ENCODE data around the gene SUCLG2. TPM values are rescaled to one million over a fixed set of nuclear protein-coding genes. Genes with fewer than 3 reads are reported as not detected.

The SUCLG2 gene
- total RNA-seq, 1 donor from 2014 or later: 63.6 TPM

DNA sequence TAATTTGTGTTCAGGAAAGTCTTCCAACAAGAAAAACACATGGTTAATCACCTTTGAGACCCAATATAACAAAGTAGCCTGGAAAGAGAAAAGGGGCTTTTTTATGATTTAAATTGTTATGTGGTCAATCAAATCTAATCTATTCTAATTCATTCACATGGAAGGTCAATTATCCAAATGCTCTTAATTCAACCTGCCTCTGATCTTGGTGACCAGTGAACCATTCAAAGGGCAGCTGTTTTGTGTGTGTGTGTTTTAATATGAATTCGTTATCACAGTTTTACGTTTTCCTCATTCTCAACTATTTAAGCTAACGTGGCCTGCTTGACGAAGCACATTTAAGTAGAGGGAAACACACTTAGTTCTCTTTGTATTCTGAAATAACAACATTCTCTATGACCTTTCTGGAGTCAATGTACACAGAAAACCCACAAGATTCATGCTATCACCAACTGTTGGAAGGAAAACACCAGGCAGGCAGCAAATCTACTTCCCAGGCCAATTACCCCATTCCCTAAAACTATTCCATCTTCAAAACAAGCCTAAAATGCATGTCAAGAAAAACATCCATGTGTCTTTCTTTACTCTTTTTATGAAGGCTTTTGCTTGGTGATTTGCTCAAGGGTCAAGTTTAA is 195.4 kb downstream of the SUCLG2 start:
- H3K27me3 Mint-ChIP-seq (ENCODE audit: insufficient read depth, low read depth): no peaks in the 10 kb centered on the region

DNA sequence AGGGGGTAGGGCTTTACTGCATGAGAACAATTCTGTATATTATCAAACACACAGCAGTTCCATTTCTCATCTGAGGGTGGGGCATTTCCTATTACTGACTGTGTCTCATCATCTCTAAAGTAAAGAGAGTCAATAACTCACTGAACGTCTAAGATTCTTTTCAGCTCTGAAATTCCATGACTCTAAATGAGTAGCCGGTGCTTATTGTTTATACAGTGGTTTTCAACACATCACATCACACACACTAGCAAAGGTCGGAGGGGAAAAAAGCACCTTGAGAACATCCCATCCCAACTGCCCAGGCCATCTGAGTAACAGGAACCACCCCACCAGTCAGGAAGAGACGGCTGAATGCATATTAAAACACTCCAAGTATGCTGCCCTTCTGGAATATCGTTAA is 196.0 kb downstream of the SUCLG2 start:
- TF ChIP-seq EZH2phosphoT487 (IDR thresholded peaks at IDR 0.05) (no peak), EZH2 (IDR thresholded peaks at IDR 0.05) (no peak)
- H3K9me3 Mint-ChIP-seq: no peaks in the 10 kb centered on the region
- H3K4me1 ChIP-seq: no peaks in the 10 kb centered on the region
- H3K9ac ChIP-seq: no peak overlapping the region
- no peaks in the 10 kb centered on the region for H3K79me2 ChIP-seq (ENCODE audit: low read depth)
- no peak overlapping the region for H3K27ac Mint-ChIP-seq
- no peak overlapping the region for H2AFZ ChIP-seq (replicated peaks)
- no peaks in the 10 kb centered on the region for H4K20me1 ChIP-seq (ENCODE audit: low read depth)
- H3K4me2 ChIP-seq: no peak overlapping the region
- no peaks in the 10 kb centered on the region for H3F3A ChIP-seq (ENCODE audit: low read depth)
- no peaks in the 10 kb centered on the region for H3K36me3 Mint-ChIP-seq
- no peaks in the 10 kb centered on the region for H3K4me1 Mint-ChIP-seq
- no peaks in the 10 kb centered on the region for H3K27me3 Mint-ChIP-seq (ENCODE audit: insufficient read depth, low read depth)
- H3K9me3 ChIP-seq (ENCODE audit: low read depth): no peaks in the 10 kb centered on the region
- no peak for DNase-seq (ENCODE audit: low spot score)
- H3K4me3 Mint-ChIP-seq: no peak overlapping the region
- H3K27ac ChIP-seq: no peak overlapping the region
- no peaks in the 10 kb centered on the region for H3K27me3 ChIP-seq
- no peaks in the 10 kb centered on the region for H3K36me3 ChIP-seq
- H3K4me3 ChIP-seq: no peak overlapping the region

More for the DNA sequence above, 195.4 kb downstream of the SUCLG2 start:
- no peaks in the 10 kb centered on the region for H4K20me1 ChIP-seq (ENCODE audit: low read depth)
- no peaks in the 10 kb centered on the region for H3K9me3 ChIP-seq (ENCODE audit: low read depth)
- no peak overlapping the region for H2AFZ ChIP-seq (replicated peaks)
- no peak overlapping the region for H3K27ac ChIP-seq
- no peaks in the 10 kb centered on the region for H3K4me1 ChIP-seq
- Mint-ChIP-seq H3K36me3 (no peaks in the 10 kb centered on the region), H3K4me1 (no peaks in the 10 kb centered on the region), H3K27ac (no peak overlapping the region), H3K9me3 (no peaks in the 10 kb centered on the region), H3K4me3 (no peak overlapping the region)
- H3K4me2 ChIP-seq: no peak overlapping the region
- no peak overlapping the region for H3K9ac ChIP-seq
- no peaks in the 10 kb centered on the region for H3K79me2 ChIP-seq (ENCODE audit: low read depth)
- H3K27me3 ChIP-seq: no peaks in the 10 kb centered on the region
- no peak overlapping the region for H3K4me3 ChIP-seq
- H3K36me3 ChIP-seq: no peaks in the 10 kb centered on the region
- DNase-seq (ENCODE audit: low spot score): no peak
- no peaks in the 10 kb centered on the region for H3F3A ChIP-seq (ENCODE audit: low read depth)
- TF ChIP-seq EZH2phosphoT487 (IDR thresholded peaks at IDR 0.05) (no peak), EZH2 (IDR thresholded peaks at IDR 0.05) (no peak)
- TF ChIP-seq, protein P1, sequence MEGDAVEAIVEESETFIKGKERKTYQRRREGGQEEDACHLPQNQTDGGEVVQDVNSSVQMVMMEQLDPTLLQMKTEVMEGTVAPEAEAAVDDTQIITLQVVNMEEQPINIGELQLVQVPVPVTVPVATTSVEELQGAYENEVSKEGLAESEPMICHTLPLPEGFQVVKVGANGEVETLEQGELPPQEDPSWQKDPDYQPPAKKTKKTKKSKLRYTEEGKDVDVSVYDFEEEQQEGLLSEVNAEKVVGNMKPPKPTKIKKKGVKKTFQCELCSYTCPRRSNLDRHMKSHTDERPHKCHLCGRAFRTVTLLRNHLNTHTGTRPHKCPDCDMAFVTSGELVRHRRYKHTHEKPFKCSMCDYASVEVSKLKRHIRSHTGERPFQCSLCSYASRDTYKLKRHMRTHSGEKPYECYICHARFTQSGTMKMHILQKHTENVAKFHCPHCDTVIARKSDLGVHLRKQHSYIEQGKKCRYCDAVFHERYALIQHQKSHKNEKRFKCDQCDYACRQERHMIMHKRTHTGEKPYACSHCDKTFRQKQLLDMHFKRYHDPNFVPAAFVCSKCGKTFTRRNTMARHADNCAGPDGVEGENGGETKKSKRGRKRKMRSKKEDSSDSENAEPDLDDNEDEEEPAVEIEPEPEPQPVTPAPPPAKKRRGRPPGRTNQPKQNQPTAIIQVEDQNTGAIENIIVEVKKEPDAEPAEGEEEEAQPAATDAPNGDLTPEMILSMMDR (IDR thresholded peaks at IDR 0.05): no peak

DNA sequence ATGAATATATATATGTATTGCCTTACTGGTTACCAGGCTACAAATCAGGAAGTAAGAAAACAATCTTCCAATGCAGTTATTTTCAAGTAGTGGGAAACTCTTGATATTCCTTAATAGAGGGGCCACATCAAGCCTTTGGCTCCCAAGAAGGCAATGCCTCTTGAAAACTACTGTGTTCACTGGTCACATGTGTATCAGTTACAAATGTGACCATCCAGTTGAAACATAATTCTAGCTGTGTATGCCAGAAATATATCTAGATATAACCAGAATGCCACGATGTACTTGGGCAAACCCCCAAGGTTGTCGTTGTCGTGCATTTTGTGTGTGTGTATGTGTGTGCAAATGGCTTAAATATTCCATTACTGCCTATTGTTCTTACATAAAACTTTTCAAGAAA is 200.8 kb downstream of the SUCLG2 start:
- Mint-ChIP-seq H3K27me3 (ENCODE audit: insufficient read depth, low read depth) (no peaks in the 10 kb centered on the region), H3K27ac (no peak overlapping the region), H3K4me1 (no peaks in the 10 kb centered on the region), H3K9me3 (no peaks in the 10 kb centered on the region), H3K4me3 (no peak overlapping the region), H3K36me3 (no peaks in the 10 kb centered on the region)
- Histone ChIP-seq H3K79me2 (ENCODE audit: low read depth) (no peaks in the 10 kb centered on the region), H3K27ac (no peak overlapping the region), H2AFZ (replicated peaks) (no peak overlapping the region), H3K27me3 (no peaks in the 10 kb centered on the region), H3K36me3 (no peaks in the 10 kb centered on the region), H3K9ac (no peak overlapping the region), H3K4me1 (no peaks in the 10 kb centered on the region), H3K4me3 (no peak overlapping the region), H3F3A (ENCODE audit: low read depth) (no peaks in the 10 kb centered on the region), H3K9me3 (ENCODE audit: low read depth) (no peaks in the 10 kb centered on the region), H4K20me1 (ENCODE audit: low read depth) (no peaks in the 10 kb centered on the region), H3K4me2 (no peak overlapping the region)
- DNase-seq (ENCODE audit: low spot score): no peak
- TF ChIP-seq, protein P1 (IDR thresholded peaks at IDR 0.05): no peak
- no peak for TF ChIP-seq EZH2 (IDR thresholded peaks at IDR 0.05)
- TF ChIP-seq EZH2phosphoT487 (IDR thresholded peaks at IDR 0.05): no peak

DNA sequence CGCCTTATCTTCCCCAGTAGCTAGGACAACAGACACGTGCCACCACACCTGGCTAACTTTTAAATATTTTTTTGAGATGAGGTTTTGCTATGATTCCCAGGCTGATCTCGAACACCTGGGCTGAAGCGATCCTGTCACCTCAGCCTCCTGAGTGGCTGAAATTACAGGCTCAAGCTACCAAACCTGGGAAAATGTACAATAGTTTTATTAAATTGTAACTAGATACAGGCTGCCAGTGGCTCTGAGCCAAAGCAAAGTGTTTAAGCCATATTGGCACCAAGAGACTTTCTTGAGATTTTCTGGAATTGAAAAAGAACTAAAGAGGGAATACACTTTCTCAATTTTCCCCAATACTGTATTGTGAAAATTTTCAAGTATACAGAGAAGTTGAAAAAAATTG is 204.3 kb downstream of the SUCLG2 start:
- DNase-seq (ENCODE audit: low spot score): no peak
- no peak overlapping the region for H3K27ac ChIP-seq
- Mint-ChIP-seq H3K27me3 (ENCODE audit: insufficient read depth, low read depth) (no peaks in the 10 kb centered on the region), H3K36me3 (no peaks in the 10 kb centered on the region), H3K4me1 (no peaks in the 10 kb centered on the region), H3K9me3 (no peaks in the 10 kb centered on the region), H3K4me3 (no peak overlapping the region), H3K27ac (no peak overlapping the region)
- no peak overlapping the region for H3K9ac ChIP-seq
- H3K9me3 ChIP-seq (ENCODE audit: low read depth): no peaks in the 10 kb centered on the region
- H4K20me1 ChIP-seq (ENCODE audit: low read depth): no peaks in the 10 kb centered on the region
- H3K4me3 ChIP-seq: no peak overlapping the region
- no peaks in the 10 kb centered on the region for H3K36me3 ChIP-seq
- no peaks in the 10 kb centered on the region for H3K4me1 ChIP-seq
- TF ChIP-seq, protein P1 (IDR thresholded peaks at IDR 0.05): no peak
- TF ChIP-seq EZH2 (IDR thresholded peaks at IDR 0.05) (no peak), EZH2phosphoT487 (IDR thresholded peaks at IDR 0.05) (no peak)
- no peaks in the 10 kb centered on the region for H3K27me3 ChIP-seq
- H3K4me2 ChIP-seq: no peak overlapping the region
- H3F3A ChIP-seq (ENCODE audit: low read depth): no peaks in the 10 kb centered on the region
- H3K79me2 ChIP-seq (ENCODE audit: low read depth): no peaks in the 10 kb centered on the region
- H2AFZ ChIP-seq (replicated peaks): no peak overlapping the region
